ENCODE data around the gene TMEM150A.
A peak's percentile ranks its signal among the peaks of the same experiment; 100 is the strongest.
"Not testable (repeated sequence)": the region's sequence is repeated elsewhere in the genome, so short reads cannot be mapped to it uniquely, and the experiment has no call there.

TMEM150A gene

DNA sequence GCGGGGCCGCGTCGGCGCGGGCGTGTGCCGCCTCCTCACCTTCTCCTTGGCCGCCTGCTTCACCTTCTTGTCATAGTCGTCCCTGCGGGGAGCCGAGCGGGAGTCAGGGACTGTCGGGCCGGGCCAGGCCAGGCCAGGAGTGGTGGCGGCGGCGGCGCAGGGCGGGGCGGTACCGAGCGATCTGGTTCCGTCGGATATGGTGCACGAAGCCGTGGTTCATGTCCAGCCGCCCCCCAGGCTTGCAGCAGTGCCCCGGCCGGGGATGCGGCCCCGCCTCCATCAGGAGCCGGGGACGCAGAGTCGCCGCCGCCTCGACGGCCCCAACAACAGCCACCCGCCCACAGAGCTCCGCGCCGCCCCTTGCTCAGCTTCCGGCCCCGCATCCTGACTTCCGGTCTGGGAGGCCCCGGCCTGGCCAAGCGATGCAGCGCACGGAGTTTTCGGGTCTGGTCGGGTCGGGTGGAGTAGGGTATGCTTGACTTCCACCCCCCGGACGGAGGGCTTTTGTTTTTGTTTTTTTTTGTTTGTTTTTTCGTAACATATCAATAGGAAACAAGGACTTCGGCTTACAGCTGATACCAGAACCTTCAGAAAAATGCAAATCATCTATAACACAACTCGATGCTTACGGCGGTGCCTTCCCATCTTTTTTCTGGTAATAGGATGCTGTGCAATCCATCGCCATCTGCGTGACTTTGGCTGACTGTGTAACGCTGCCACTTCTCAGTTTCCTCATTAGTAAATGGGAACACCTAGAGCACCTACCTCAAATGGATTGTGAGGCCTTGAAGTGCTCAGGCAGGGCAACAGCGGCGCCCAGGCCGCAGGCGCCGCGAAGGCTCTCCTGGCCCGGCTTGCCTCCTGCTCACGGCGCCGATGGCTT is 9.4 kb upstream of the TMEM150A start, which contains the start of gene C2orf68:
TSS of gene C2orf68 (minus strand) at position 362 of the 883 bp plus-strand sequence. CDS start at position 280, 82 bp downstream.
- DNase-seq, result peak; percentile 96

DNA sequence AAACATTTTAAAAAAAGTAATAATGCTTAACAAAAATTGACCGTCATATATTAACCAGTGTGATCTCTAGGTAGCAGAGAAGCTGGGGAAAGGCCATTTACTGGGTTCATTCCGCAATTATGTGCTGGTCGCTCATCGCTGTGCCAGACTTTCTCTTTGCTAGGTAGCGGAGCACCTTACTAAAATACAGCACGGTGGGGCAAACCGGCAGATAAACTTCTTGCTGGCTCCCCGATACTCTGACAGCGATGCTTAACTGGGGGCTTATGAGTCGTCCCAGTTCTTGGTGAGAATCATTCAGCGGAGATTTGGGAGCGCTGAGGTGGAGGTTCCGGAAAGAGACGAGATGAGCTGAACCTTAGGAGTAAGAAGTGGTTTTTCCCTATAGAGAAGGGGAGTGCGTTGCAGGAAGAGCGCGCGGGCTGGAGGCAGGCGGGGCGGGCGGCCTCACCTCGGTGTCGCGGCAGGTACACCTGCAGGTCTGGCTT is 8.8 kb upstream of the TMEM150A start:
- no peak for DNase-seq

DNA sequence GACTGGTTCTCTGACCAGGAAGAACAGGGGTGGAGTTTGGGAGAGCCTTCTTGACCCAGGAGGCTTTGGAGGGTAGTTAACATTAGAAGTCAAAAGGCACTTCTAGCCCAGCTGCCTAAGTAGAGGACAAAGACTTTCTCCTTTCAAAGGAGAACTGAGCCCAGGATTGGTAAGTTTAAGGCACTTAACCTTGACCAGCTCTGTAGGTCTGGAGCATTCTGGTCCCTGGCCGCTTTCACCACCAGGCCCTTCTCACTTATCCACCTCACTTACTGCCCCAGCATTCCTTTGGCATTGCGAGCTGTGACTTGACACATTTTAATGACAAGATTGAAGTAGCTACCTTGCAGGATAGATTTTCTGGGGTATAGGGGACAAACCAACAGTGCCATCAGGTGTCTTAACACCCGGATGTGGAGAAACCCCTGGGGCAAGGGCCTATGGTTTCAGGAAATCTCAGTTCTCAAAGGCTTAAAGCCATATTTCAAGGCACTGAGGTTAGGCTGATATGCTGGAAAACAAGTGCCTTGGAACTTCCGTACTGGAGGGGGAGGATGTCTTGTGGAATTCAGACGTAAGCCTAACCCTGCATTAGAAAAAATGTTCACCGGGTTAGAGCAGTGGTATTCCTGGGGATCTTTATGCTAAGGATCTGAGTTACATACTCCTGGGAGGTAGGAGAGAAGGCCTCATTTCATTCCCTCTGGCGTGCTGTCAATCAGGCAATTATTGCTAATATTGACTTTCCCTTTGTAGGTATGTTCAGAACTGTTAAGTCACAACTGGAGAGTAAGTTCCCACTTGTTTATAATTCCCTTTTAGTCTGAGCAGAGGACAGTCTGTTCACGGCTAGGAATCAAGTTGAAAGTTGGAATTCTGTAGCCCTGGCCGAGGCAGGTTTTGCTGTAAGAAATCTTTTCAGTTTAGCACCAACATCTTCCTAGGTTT is 5.0 kb upstream of the TMEM150A start:
- no peak for DNase-seq

GRCh38 chr2:85606116-85606455 is 3.6 kb upstream of the TMEM150A start:
- no peak for DNase-seq

- no peak for DNase-seq
Measured at GRCh38 chr2:85605406-85606115, 3.1 kb upstream of the TMEM150A start.

- DNase-seq, result no peak
Measured at GRCh38 chr2:85604568-85605339, 2.3 kb upstream of the TMEM150A start.

- DNase-seq, result not testable (repeated sequence)
Measured at GRCh38 chr2:85604133-85604444, 1.6 kb upstream of the TMEM150A start.

DNA sequence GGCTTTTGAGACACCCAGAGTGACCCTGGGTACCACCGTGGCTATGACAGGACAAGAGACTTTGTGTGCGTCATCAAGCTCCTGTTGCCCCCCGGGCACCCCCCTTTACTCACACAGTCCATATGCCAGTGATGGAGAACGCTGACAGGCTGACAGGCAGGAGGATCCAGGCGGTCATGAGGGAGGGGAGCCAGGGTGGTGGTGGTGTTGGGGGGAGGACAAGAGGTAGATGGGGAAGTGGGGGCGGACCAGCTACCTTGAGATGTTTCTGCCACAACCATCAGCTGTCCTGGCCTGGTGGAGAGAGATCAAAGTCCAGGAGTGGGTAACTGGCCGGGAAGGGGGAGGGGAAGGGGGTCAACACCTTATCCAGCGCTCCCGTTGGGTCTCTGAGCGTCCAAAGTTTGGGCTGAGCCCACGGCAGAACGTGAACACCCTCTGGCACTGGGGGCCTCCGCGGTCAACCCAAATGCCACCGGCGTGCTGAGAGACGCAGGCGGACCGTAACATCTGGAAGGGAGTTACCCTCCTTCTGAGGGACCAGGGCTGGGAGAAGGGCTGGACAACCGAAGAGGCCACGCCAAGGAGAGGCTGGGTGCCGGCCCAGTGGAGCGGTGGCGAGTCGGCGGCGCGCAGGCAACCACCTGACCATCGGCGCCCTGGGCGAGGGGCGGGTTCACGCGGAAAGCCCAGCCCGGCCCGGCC is 575 bp downstream of the TMEM150A start:
- DNase-seq, result no peak

GRCh38 chr2:85600951-85601770 is 1.3 kb downstream of the TMEM150A start:
- DNase-seq, result no peak

DNA sequence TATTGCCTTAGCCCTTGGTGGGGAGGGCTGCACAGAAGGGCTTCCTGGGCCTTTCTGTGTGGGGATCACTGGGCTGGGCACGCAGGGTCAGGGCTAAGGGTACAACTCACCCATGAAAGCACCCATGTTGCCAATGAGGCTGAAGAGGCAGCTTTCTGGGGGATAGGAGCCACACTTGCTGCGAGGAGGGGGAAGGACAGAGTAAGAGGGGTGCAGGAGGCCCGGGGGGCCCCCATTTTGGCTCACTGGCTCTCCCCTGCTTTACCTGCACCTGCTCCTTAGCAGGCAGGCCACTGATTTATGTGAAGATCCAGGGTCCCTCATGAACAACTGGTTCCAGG is 2.3 kb downstream of the TMEM150A start:
- no peak for DNase-seq

GRCh38 chr2:85599468-85600234 is 2.8 kb downstream of the TMEM150A start:
- DNase-seq, result no peak

- DNase-seq, result no peak
Measured at GRCh38 chr2:85598594-85599340, 3.7 kb downstream of the TMEM150A start.

DNA sequence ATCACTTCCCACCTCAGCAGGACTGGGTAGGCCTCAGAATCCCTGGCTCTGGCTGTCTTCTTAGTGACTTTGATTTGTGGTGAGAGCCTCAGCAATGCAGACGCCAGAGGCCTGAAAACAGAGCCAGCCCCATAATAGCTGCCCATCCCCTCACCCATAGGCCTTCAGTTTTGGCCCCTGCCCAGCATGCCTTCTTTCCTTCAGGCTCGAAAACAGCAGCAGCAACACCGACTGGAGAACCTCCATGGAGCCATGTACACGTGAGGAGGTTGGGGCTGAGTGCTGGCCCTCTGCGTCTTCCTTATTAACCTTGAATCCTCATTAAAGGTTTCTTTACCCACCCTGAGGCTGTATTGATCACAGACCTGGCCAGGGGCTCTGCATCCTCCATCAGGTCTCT is 5.3 kb downstream of the TMEM150A start:
- DNase-seq, result no peak

- DNase-seq, result no peak
Measured at GRCh38 chr2:85596486-85597143, 5.9 kb downstream of the TMEM150A start.

GRCh38 chr2:85596026-85596333 is 6.5 kb downstream of the TMEM150A start:
- DNase-seq, result peak; percentile 38

DNA sequence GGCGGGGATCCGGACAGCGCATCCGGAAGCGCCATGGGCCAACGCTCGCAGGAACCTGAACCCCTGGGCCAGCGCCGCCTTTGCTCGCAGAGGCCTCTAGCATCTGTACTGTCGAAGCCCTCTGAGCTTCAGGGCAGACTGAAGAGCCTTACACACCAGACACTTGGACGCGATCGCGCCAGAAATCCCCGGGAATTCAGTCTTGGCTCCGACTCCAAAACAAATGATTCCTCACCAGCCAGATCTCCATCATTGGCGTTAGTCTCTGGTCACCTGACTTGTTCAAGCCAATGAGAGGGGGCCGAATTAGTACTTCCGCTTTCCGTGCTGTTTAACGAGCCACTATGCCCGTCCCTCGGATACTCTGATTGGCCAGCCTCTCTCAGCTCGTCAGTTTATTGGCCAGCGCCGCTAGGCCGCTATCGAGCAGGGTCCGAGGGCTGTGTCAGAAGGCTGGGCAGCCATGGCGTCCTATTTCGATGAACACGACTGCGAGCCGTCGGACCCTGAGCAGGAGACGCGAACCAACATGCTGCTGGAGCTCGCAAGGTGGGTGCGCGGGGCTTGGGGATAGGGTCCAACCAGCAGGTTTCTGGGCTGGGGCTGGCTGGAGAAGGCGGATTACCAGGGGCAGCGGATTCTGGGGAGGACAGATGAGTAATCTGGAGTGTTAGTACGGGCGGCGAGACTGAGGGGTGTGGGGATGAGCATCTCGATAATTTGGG is 7.0 kb downstream of the TMEM150A start, which contains the start of gene RNF181:
TSS of gene RNF181 (plus strand) at position 445 of the 725 bp plus-strand sequence. CDS start at position 464, 19 bp downstream.
- DNase-seq, result peak; percentile 100

GRCh38 chr2:85594715-85595300 is 7.7 kb downstream of the TMEM150A start:
- DNase-seq, result no peak

GRCh38 chr2:85593023-85593422 is 9.5 kb downstream of the TMEM150A start:
- DNase-seq, result no peak
